ENCODE data around the gene NEU3.
"Not testable (repeated sequence)": the region's sequence is repeated elsewhere in the genome, so short reads cannot be mapped to it uniquely, and the experiment has no call there.

Gene NEU3

GRCh38 chr11:74956397-74957015, 32.2 kb upstream of the NEU3 start:
- DNase-seq (ENCODE audit: low spot score) = no peak
- ChIA-PET POLR2A (ENCODE audit: low non-redundant PET) (interaction anchor here (0.6 kb wide), 1 partner anchor 15 kb away, joined by 3 read pairs; no protein-coding TSS in a partner anchor), CTCF (interaction anchor here (0.6 kb wide), 1 partner anchor 117 kb away, joined by 3 read pairs; no protein-coding TSS in a partner anchor)
- H3K27ac ChIP-seq = no peak overlapping the region
- no peak for TF ChIP-seq CTCF (conservative IDR thresholded peaks at IDR 0.05; ENCODE audit: low read depth)

- TF ChIP-seq CTCF (conservative IDR thresholded peaks at IDR 0.05; ENCODE audit: low read depth) = no peak
- ChIA-PET CTCF (interaction anchor here (1.7 kb wide), 1 partner anchor 247 kb away, joined by 4 read pairs; no protein-coding TSS in a partner anchor), POLR2A (ENCODE audit: low non-redundant PET) (no interaction called here)
- H3K27ac ChIP-seq = no peak overlapping the region
- no peak for DNase-seq (ENCODE audit: low spot score)
These were observed 30.6 kb upstream of the NEU3 start for GRCh38 chr11:74957937-74958629.

- DNase-seq (ENCODE audit: low spot score); POLR2A ChIA-PET (ENCODE audit: low non-redundant PET); H3K27ac ChIP-seq: not testable (repeated sequence)
- CTCF ChIA-PET = interaction anchor here (0.6 to 1.0 kb wide), 4 partner anchors 11 to 276 kb away, joined by 3 to 4 read pairs (median 3); no protein-coding TSS in a partner anchor
These were observed 28.6 kb upstream of the NEU3 start for GRCh38 chr11:74960128-74960527.

- POLR2A ChIA-PET (ENCODE audit: low non-redundant PET) = no interaction called here
- no peak overlapping the region for H3K27ac ChIP-seq
- CTCF ChIA-PET = no interaction called here
- DNase-seq (ENCODE audit: low spot score) = no peak
- TF ChIP-seq CTCF (conservative IDR thresholded peaks at IDR 0.05; ENCODE audit: low read depth) = no peak
These were observed 22.1 kb upstream of the NEU3 start for GRCh38 chr11:74966651-74967050.

- CTCF ChIA-PET = interaction anchor here (0.6 to 0.8 kb wide), 2 partner anchors 10 to 41 kb away, joined by 4 read pairs; no protein-coding TSS in a partner anchor
- no peak overlapping the region for H3K27ac ChIP-seq
- DNase-seq (ENCODE audit: low spot score) = no peak
- POLR2A ChIA-PET (ENCODE audit: low non-redundant PET) = no interaction called here
- TF ChIP-seq CTCF (conservative IDR thresholded peaks at IDR 0.05; ENCODE audit: low read depth) = no peak
These were observed 17.8 kb upstream of the NEU3 start for GRCh38 chr11:74970852-74971395.

GRCh38 chr11:74971424-74971823, 17.3 kb upstream of the NEU3 start:
- ChIA-PET CTCF (interaction anchor here (0.6 to 0.7 kb wide), 2 partner anchors 42 to 45 kb away, joined by 3 to 4 read pairs; no protein-coding TSS in a partner anchor), POLR2A (ENCODE audit: low non-redundant PET) (no interaction called here)
- no peak for TF ChIP-seq CTCF (conservative IDR thresholded peaks at IDR 0.05; ENCODE audit: low read depth)
- no peak for DNase-seq (ENCODE audit: low spot score)
- no peak overlapping the region for H3K27ac ChIP-seq

GRCh38 chr11:74978041-74978440, 10.7 kb upstream of the NEU3 start:
- CTCF ChIA-PET = no interaction called here
- POLR2A ChIA-PET (ENCODE audit: low non-redundant PET) = no interaction called here
- no peak overlapping the region for H3K27ac ChIP-seq
- TF ChIP-seq CTCF (conservative IDR thresholded peaks at IDR 0.05; ENCODE audit: low read depth) = no peak
- DNase-seq (ENCODE audit: low spot score) = no peak

All from RWPE1 (cell line).